ENCODE results near the gene LILRA6. TPM values are rescaled to one million over a fixed set of nuclear protein-coding genes. Genes with fewer than 3 reads are reported as not detected.
"Not testable (repeated sequence)": the region's sequence is repeated elsewhere in the genome, so short reads cannot be mapped to it uniquely, and the experiment has no call there.

LILRA6 gene
- total RNA-seq, 4 donors from 2014 or later, result 1.1 to 1.5 TPM; not detected in 2

DNA sequence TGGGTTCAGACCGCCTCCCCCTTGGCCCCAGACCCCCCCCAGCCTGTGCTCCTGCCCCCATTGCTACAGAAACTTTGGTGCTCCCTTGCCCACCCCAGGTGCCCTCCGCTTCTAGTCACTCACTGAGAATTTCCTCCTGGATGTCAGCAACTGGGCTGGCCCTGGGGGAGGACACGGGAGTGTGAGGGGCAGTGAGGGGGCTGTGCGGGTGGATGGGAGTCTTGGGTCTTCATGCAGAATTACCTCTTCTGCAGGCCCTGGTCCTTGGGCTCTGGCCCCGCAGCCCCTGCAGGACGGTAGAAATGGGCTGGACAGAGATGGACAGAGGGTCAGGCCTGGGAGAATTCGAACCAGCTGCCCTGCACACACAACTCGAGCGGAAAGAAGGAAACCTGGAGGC, 9.7 kb upstream of the LILRA6 start:
- no peak overlapping the region for H3K4me3 ChIP-seq
- no peak overlapping the region for H3K27ac ChIP-seq
- no peak for DNase-seq
- TF ChIP-seq, protein P1, sequence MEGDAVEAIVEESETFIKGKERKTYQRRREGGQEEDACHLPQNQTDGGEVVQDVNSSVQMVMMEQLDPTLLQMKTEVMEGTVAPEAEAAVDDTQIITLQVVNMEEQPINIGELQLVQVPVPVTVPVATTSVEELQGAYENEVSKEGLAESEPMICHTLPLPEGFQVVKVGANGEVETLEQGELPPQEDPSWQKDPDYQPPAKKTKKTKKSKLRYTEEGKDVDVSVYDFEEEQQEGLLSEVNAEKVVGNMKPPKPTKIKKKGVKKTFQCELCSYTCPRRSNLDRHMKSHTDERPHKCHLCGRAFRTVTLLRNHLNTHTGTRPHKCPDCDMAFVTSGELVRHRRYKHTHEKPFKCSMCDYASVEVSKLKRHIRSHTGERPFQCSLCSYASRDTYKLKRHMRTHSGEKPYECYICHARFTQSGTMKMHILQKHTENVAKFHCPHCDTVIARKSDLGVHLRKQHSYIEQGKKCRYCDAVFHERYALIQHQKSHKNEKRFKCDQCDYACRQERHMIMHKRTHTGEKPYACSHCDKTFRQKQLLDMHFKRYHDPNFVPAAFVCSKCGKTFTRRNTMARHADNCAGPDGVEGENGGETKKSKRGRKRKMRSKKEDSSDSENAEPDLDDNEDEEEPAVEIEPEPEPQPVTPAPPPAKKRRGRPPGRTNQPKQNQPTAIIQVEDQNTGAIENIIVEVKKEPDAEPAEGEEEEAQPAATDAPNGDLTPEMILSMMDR (IDR thresholded peaks at IDR 0.05), result no peak
- no peak for TF ChIP-seq POLR2A (IDR thresholded peaks at IDR 0.05)
- H3K36me3 ChIP-seq, result no peaks in the 10 kb centered on the region
- H3K9me3 ChIP-seq, result no peaks in the 10 kb centered on the region
- no peaks in the 10 kb centered on the region for H3K27me3 ChIP-seq
- H3K4me1 ChIP-seq, result no peaks in the 10 kb centered on the region

DNA sequence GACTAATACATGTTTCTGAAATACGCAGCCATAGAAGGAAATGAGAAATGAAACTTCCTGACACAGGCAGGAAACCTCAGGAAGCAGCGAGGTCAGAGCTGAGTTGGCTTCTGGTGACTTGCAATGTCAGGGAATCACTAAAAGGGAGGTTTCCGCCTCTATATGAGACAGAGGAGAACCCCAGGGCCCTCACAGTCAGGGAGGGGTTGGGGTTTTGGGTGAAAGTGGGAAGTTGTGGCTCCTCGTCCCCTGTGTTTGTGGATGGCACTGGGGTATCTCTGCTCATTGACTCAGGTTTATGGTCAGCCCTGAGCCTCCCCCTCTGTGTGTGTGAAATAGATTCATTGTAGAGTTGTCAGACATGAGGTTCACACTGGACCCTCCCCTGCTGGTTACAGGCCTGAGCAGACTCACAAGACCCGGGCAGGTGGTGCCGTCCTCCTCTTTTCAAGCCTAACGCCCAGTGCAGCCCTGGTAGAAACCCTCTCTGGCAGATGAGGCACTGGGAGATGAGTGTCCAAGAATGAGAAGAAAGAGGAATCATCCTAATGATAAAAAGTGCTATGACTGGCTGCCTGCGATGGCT, 5.5 kb upstream of the LILRA6 start:
- no peaks in the 10 kb centered on the region for H3K27me3 ChIP-seq
- peak overlapping the region in 1 of 4 donors; percentile 57 for H3K27ac ChIP-seq
- H3K4me3 ChIP-seq, result no peak overlapping the region
- DNase-seq, result peak in 1 of 3 donors; percentile 54
- H3K4me1 ChIP-seq, result no peaks in the 10 kb centered on the region
- H3K9me3 ChIP-seq, result no peaks in the 10 kb centered on the region
- TF ChIP-seq POLR2A (IDR thresholded peaks at IDR 0.05), result no peak
- TF ChIP-seq, protein P1 (IDR thresholded peaks at IDR 0.05), result no peak
- no peaks in the 10 kb centered on the region for H3K36me3 ChIP-seq

GRCh38 chr19:54247106-54247930, 4.7 kb upstream of the LILRA6 start:
- TF ChIP-seq, protein P1 (IDR thresholded peaks at IDR 0.05), result no peak
- TF ChIP-seq POLR2A (IDR thresholded peaks at IDR 0.05), result no peak
- Histone ChIP-seq H3K4me3 (no peak overlapping the region), H3K9me3 (no peaks in the 10 kb centered on the region), H3K36me3 (no peaks in the 10 kb centered on the region), H3K27me3 (no peaks in the 10 kb centered on the region), H3K4me1 (no peaks in the 10 kb centered on the region), H3K27ac (peak overlapping the region in 1 of 4 donors; percentile 57)
- peak in 1 of 3 donors; percentile 41 for DNase-seq

- no peaks in the 10 kb centered on the region for H3K9me3 ChIP-seq
- no peaks in the 10 kb centered on the region for H3K4me1 ChIP-seq
- H3K4me3 ChIP-seq, result no peak overlapping the region
- TF ChIP-seq, protein P1 (IDR thresholded peaks at IDR 0.05), result no peak
- TF ChIP-seq POLR2A (IDR thresholded peaks at IDR 0.05), result no peak
- no peaks in the 10 kb centered on the region for H3K36me3 ChIP-seq
- no peak overlapping the region for H3K27ac ChIP-seq
- H3K27me3 ChIP-seq, result no peaks in the 10 kb centered on the region
- DNase-seq, result peak in 1 of 3 donors; percentile 22
Measured at GRCh38 chr19:54245936-54246335, 3.3 kb upstream of the LILRA6 start.

- not testable (repeated sequence) for H3K9me3 ChIP-seq, DNase-seq, H3K27ac ChIP-seq
Measured at GRCh38 chr19:54243809-54244208, 1.2 kb upstream of the LILRA6 start.

GRCh38 chr19:54242234-54242633, 356 bp downstream of the LILRA6 start:
- H3K27me3 ChIP-seq, H3K4me1 ChIP-seq, H3K27ac ChIP-seq, H3K36me3 ChIP-seq, H3K9me3 ChIP-seq, DNase-seq, H3K4me3 ChIP-seq: not testable (repeated sequence)

More at GRCh38 chr19:54243809-54244208, 1.2 kb upstream of the LILRA6 start:
- H3K27me3 ChIP-seq, H3K4me3 ChIP-seq, H3K36me3 ChIP-seq, H3K4me1 ChIP-seq: not testable (repeated sequence)

DNA sequence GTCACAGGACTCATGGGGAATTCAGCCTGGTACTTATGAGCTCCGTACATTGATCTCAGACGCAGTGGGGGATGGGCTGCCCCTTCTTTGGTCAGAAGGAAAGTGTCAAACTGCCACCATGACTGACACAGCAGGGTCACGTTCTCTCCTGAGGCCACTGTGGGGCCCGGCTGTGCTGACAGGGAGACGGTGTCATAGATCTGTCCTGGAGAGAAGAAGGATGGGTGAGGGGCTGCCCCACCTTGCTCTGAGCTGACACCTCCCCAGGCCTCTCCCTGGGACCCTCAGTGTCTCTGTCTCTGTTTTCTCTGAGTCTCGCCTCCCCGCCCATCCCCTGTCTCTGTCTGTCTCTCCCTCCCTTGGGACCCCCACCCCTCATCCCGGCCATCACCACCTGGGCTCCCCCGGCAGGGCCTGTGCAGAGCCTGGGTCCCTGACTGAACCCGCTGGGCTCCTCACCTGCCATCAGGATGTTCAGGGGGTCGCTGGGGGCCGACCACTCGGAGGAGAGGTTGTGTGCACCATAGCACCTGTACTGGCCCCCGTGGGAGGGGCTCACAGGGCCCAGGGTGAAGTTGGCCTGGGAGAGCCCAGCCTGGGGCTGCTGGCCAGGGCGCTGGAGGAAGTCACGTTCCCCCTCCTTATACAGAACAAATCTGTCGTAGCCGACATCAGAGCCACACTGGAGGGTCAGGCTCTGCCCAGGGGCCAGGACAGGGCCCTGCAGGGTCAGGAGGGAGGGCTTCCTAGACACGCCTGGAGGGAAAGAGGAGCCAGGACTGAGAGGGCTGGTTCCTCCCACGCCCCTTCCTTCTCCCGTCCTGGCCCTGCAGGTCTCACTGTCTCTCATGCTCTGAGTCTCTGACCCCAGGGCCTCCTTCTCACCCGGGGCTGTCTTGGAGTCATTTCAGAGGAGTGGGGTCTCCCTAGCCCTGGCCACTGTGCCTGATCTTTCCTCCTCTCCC, 1.9 kb downstream of the LILRA6 start:
- not testable (repeated sequence) for H3K36me3 ChIP-seq, H3K4me1 ChIP-seq, H3K9me3 ChIP-seq, H3K27ac ChIP-seq, H3K4me3 ChIP-seq, H3K27me3 ChIP-seq
- peak in 1 of 3 donors; percentile 41 for DNase-seq

DNA sequence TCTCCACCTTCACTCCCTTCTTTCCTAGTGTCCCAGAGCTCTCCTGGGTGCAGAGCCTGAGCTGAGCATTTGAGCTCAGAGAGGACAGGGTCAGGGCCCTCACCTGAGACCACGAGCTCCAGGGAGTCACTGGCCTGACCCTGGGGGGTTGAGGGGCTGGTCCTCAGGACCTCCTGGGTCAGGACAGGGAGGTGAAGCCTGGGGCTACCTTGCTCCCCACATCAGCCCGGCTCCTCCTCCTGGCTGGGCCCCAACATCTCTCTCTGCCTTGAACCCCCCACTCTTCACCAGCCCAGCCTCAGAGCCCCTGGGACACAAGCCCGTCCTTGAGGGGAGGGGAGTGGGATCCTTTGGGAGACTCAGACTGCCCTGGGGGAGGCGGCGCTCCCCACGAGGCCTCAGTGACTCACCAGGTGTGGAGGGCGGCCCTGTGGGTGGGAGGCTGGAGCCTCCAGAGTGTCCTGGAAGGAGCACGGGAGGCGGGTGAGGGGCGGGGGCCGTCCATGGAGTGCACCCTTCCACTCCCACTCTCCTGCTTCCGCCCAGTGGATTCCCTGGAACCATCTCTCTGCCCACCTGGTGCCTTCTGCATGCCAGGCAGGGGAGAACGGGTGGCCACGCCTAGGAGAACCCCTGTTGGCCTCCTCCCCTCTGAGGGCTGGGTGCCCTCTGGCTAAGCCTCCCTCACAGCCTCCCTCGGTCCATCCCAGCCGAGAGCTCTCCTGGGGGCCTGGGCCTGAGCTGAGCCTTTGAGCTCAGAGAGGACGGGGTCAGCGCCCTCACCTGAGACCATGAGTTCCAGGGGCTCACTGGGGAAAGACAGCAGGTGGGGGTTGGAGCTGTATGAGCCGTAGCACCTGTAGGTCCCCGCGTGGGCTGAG, 2.9 kb downstream of the LILRA6 start:
- not testable (repeated sequence) for H3K4me3 ChIP-seq, H3K27me3 ChIP-seq, H3K36me3 ChIP-seq, H3K9me3 ChIP-seq, H3K27ac ChIP-seq, H3K4me1 ChIP-seq
- DNase-seq, result peak in 1 of 3 donors; percentile 37
